ENCODE results near the gene CAB39L. TPM values are rescaled to one million over a fixed set of nuclear protein-coding genes. Genes with fewer than 3 reads are reported as not detected.

Gene CAB39L
- total and polyA plus RNA-seq, 4 donors: 1.8 to 5.1 (median 2.1) TPM

DNA sequence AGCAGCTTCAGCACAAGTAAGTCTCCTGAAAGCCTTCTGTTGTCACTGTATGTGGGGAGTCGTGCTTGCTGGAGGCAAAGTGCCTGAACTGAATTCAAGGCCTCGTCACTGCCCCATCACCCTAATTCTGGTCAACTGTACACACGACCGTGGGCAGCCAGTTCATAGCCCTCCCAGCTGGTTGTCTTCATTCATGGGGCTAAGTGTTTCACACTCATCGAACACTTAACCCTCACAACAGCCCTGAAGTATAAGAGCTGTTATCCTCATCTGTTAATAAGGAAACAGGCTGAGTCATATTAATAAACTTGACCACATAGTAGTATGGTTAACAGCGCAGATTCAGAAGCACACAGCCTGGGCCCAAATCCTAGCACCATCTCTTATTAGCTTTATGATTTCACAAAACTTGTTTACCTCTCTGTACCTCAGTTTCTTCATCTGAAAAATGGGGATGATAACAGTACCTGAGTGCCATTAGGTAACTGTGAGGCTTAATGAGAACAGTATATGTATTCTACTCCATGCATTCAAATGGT, 129.5 kb downstream of the CAB39L start:
- H3K27ac ChIP-seq (ENCODE audit: low read depth in 1 of 2, low read length in 2 of 2): peak overlapping the region; percentile 10 to 36
- H3K36me3 ChIP-seq (ENCODE audit: control insufficient read depth in 4 of 4, insufficient read depth in 3 of 4, low read depth in 1 of 4, low read length in 3 of 4): no peaks in the 10 kb centered on the region
- DNase-seq (ENCODE audit: low spot score): no peak
- TF ChIP-seq NR2F2 (IDR thresholded peaks at IDR 0.05): no peak
- no peak for TF ChIP-seq JUND (IDR thresholded peaks at IDR 0.05)
- H3K4me1 ChIP-seq (ENCODE audit: control insufficient read depth in 4 of 4, insufficient read depth in 4 of 4, low read length in 3 of 4): peaks cover 0 to 4% (median 0%) of the 10 kb centered on the region in 4 donors
- no peaks in the 10 kb centered on the region for H3K27me3 ChIP-seq (ENCODE audit: control insufficient read depth in 4 of 4, insufficient read depth in 4 of 4, low read length in 3 of 4)
- 86% methylated on average over 6 of the region's 6 CpGs for WGBS
- no peaks in the 10 kb centered on the region for H3K9me3 ChIP-seq (ENCODE audit: control insufficient read depth in 4 of 4, low read length in 3 of 4)
- no peak overlapping the region for H3K9ac ChIP-seq (ENCODE audit: low read depth in 1 of 2, low read length in 2 of 2)
- H3K4me3 ChIP-seq (ENCODE audit: low read depth in 1 of 3, low read length in 3 of 3): no peak overlapping the region

DNA sequence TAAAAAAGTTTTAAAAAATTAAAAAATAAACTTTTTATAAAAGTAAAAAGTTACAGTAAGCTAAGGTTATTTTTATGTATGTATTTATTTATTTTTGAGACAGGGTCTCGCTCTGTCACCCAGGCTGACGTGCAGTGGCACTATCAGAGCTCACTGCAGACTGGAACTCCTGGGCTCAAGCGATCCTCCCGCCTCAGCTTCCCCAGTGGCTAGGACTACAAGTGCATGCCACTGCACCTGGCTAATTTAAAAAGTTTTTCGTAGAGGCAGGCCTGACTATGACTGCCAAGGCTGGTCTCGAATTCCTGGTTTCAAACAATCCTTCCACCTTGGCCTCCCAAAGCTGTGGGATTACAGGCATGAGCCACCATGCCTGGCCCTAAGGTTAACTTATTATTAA, 132.0 kb downstream of the CAB39L start:
- no peak overlapping the region for H3K9ac ChIP-seq (ENCODE audit: low read depth in 1 of 2, low read length in 2 of 2)
- H3K27me3 ChIP-seq (ENCODE audit: control insufficient read depth in 4 of 4, insufficient read depth in 4 of 4, low read length in 3 of 4): no peaks in the 10 kb centered on the region
- no peaks in the 10 kb centered on the region for H3K36me3 ChIP-seq (ENCODE audit: control insufficient read depth in 4 of 4, insufficient read depth in 3 of 4, low read depth in 1 of 4, low read length in 3 of 4)
- no peak for DNase-seq (ENCODE audit: low spot score)
- no peak overlapping the region for H3K27ac ChIP-seq (ENCODE audit: low read depth in 1 of 2, low read length in 2 of 2)
- H3K4me1 ChIP-seq (ENCODE audit: control insufficient read depth in 4 of 4, insufficient read depth in 4 of 4, low read length in 3 of 4): peaks cover 2 to 14% (median 6%) of the 10 kb centered on the region in 4 donors
- no peaks in the 10 kb centered on the region for H3K9me3 ChIP-seq (ENCODE audit: control insufficient read depth in 4 of 4, low read length in 3 of 4)
- WGBS: 98% methylated on average over 6 of the region's 6 CpGs
- no peak for TF ChIP-seq FOXA2 (IDR thresholded peaks at IDR 0.05)
- TF ChIP-seq GABPA (IDR thresholded peaks at IDR 0.05 in 1 of 2, conservative IDR thresholded peaks at IDR 0.05 in 1 of 2): no peak
- no peak for TF ChIP-seq YY1 (IDR thresholded peaks at IDR 0.05)
- TF ChIP-seq JUND (IDR thresholded peaks at IDR 0.05): no peak
- TF ChIP-seq, protein P1, sequence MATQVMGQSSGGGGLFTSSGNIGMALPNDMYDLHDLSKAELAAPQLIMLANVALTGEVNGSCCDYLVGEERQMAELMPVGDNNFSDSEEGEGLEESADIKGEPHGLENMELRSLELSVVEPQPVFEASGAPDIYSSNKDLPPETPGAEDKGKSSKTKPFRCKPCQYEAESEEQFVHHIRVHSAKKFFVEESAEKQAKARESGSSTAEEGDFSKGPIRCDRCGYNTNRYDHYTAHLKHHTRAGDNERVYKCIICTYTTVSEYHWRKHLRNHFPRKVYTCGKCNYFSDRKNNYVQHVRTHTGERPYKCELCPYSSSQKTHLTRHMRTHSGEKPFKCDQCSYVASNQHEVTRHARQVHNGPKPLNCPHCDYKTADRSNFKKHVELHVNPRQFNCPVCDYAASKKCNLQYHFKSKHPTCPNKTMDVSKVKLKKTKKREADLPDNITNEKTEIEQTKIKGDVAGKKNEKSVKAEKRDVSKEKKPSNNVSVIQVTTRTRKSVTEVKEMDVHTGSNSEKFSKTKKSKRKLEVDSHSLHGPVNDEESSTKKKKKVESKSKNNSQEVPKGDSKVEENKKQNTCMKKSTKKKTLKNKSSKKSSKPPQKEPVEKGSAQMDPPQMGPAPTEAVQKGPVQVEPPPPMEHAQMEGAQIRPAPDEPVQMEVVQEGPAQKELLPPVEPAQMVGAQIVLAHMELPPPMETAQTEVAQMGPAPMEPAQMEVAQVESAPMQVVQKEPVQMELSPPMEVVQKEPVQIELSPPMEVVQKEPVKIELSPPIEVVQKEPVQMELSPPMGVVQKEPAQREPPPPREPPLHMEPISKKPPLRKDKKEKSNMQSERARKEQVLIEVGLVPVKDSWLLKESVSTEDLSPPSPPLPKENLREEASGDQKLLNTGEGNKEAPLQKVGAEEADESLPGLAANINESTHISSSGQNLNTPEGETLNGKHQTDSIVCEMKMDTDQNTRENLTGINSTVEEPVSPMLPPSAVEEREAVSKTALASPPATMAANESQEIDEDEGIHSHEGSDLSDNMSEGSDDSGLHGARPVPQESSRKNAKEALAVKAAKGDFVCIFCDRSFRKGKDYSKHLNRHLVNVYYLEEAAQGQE (IDR thresholded peaks at IDR 0.05): no peak
- no peak for TF ChIP-seq EGR1 (IDR thresholded peaks at IDR 0.05; ENCODE audit: low read depth in 2 of 2)
- no peak for TF ChIP-seq HNF4G (IDR thresholded peaks at IDR 0.05)
- no peak for TF ChIP-seq FOXA1 (IDR thresholded peaks at IDR 0.05)
- TF ChIP-seq, protein P2, sequence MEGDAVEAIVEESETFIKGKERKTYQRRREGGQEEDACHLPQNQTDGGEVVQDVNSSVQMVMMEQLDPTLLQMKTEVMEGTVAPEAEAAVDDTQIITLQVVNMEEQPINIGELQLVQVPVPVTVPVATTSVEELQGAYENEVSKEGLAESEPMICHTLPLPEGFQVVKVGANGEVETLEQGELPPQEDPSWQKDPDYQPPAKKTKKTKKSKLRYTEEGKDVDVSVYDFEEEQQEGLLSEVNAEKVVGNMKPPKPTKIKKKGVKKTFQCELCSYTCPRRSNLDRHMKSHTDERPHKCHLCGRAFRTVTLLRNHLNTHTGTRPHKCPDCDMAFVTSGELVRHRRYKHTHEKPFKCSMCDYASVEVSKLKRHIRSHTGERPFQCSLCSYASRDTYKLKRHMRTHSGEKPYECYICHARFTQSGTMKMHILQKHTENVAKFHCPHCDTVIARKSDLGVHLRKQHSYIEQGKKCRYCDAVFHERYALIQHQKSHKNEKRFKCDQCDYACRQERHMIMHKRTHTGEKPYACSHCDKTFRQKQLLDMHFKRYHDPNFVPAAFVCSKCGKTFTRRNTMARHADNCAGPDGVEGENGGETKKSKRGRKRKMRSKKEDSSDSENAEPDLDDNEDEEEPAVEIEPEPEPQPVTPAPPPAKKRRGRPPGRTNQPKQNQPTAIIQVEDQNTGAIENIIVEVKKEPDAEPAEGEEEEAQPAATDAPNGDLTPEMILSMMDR (IDR thresholded peaks at IDR 0.05; ENCODE audit: low read depth, low read length, missing input control): no peak
- TF ChIP-seq RAD21 (IDR thresholded peaks at IDR 0.05): no peak
- TF ChIP-seq ZBTB33 (IDR thresholded peaks at IDR 0.05): no peak
- TF ChIP-seq HNF4A (conservative IDR thresholded peaks at IDR 0.05): no peak
- TF ChIP-seq RXRA (IDR thresholded peaks at IDR 0.05): no peak
- TF ChIP-seq NR2F2 (IDR thresholded peaks at IDR 0.05): no peak
- TF ChIP-seq, protein P3, sequence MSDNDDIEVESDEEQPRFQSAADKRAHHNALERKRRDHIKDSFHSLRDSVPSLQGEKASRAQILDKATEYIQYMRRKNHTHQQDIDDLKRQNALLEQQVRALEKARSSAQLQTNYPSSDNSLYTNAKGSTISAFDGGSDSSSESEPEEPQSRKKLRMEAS (IDR thresholded peaks at IDR 0.05): no peak
- TF ChIP-seq TAF1 (conservative IDR thresholded peaks at IDR 0.05): no peak
- TF ChIP-seq ATF3 (IDR thresholded peaks at IDR 0.05): no peak
- H3K4me3 ChIP-seq (ENCODE audit: low read depth in 1 of 3, low read length in 3 of 3): no peak overlapping the region

All from liver (tissue), 9 donors.